ENCODE results near the gene LIPT2. TPM values are rescaled to one million over a fixed set of nuclear protein-coding genes. Genes with fewer than 3 reads are reported as not detected.
"Not testable (repeated sequence)": the region's sequence is repeated elsewhere in the genome, so short reads cannot be mapped to it uniquely, and the experiment has no call there.

LIPT2 gene
- polyA plus RNA-seq, 1 experiment: 2.1 TPM

DNA sequence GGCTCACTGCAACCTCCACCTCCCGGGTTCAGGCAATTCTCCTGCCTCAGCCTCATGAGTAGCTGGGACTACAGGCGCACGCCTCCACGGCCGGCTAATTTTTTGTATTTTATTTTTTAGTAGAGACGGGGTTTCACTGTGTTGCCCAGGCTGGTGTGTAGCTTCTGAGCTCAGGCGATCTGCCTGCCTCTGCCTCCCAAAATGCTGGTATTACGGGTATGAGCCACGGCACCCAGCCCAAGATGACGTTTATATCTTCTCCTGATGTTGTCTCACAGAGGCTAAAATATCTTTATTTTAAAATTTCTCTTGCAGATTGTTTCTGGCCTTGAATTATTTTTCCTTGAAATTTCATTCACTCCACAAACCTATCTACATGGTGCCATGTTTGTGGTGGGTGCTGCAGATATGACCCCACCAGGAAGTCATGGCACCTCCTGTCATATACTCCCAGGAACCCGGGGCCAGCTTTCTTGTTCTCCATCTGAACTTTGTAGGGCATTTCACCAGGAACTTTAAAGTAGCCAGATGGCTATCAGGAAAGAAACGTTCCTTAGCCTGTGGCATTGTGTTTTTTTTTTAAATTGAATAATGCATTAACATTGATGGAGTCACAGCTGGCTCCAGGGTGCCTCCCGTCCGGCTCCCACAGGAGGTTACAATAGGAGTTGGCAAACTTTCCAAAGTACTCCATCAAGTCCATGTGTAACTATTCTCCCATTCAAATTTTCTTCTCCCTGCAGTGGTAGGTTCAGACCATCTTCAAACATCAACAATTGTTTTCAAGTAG is 42.0 kb upstream of the LIPT2 start:
- no peak for DNase-seq (ENCODE audit: low read depth, low spot score)
- no peak for TF ChIP-seq CTCF (IDR thresholded peaks at IDR 0.05; ENCODE audit: low read depth, low read length)
- Histone ChIP-seq H3K27me3 (ENCODE audit: control insufficient read depth, insufficient read depth, low read length) (peaks cover 13% of the 10 kb centered on the region), H3K9me3 (ENCODE audit: control insufficient read depth, insufficient read depth, low read length) (no peaks in the 10 kb centered on the region), H3K27ac (ENCODE audit: low read depth, low read length) (no peak overlapping the region), H3K4me3 (ENCODE audit: low read depth, low read length) (no peak overlapping the region)
- ChIA-PET POLR2A (no interaction called here), CTCF (interaction anchor here (1.6 kb wide), 1 partner anchor 83 kb away, joined by 5 read pairs; no protein-coding TSS in a partner anchor)

GRCh38 chr11:74534946-74535275 is 41.4 kb upstream of the LIPT2 start:
- H3K9me3 ChIP-seq (ENCODE audit: control insufficient read depth, insufficient read depth, low read length); POLR2A ChIA-PET; H3K4me3 ChIP-seq (ENCODE audit: low read depth, low read length); DNase-seq (ENCODE audit: low read depth, low spot score); H3K27ac ChIP-seq (ENCODE audit: low read depth, low read length): not testable (repeated sequence)
- H3K27me3 ChIP-seq (ENCODE audit: control insufficient read depth, insufficient read depth, low read length): peaks cover 13% of the 10 kb centered on the region
- CTCF ChIA-PET: interaction anchor here (1.6 kb wide), 1 partner anchor 82 kb away, joined by 5 read pairs; no protein-coding TSS in a partner anchor

- H3K4me3 ChIP-seq (ENCODE audit: low read depth, low read length): no peak overlapping the region
- no peaks in the 10 kb centered on the region for H3K9me3 ChIP-seq (ENCODE audit: control insufficient read depth, insufficient read depth, low read length)
Measured at GRCh38 chr11:74534216-74534945, 40.9 kb upstream of the LIPT2 start.

DNA sequence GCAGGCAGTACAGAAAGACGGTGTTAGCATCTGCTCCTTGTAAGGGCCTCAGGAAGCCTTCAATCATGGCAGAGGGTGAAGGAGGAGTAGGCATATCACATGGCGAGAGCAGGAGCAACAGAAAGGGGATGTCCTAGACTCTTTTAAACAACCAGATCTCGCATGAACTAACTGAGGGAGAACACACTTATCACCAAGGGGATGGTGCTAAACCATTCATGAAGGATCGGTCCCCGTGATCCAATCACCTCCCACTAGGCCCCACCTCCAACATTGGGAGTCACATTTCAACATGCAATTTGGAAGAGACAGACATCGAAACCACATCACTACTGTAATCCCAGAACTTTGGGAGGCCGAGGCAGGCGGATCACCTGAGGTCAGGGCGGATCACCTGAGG is 39.9 kb upstream of the LIPT2 start:
- Histone ChIP-seq H3K27ac (ENCODE audit: low read depth, low read length) (no peak overlapping the region), H3K27me3 (ENCODE audit: control insufficient read depth, insufficient read depth, low read length) (peaks cover 10% of the 10 kb centered on the region), H3K4me3 (ENCODE audit: low read depth, low read length) (no peak overlapping the region), H3K9me3 (ENCODE audit: control insufficient read depth, insufficient read depth, low read length) (no peaks in the 10 kb centered on the region)
- ChIA-PET POLR2A (no interaction called here), CTCF (no interaction called here)
- DNase-seq (ENCODE audit: low read depth, low spot score): no peak
- no peak for TF ChIP-seq CTCF (IDR thresholded peaks at IDR 0.05; ENCODE audit: low read depth, low read length)

More at GRCh38 chr11:74534216-74534945, 40.9 kb upstream of the LIPT2 start:
- Histone ChIP-seq H3K27me3 (ENCODE audit: control insufficient read depth, insufficient read depth, low read length) (peaks cover 14% of the 10 kb centered on the region), H3K27ac (ENCODE audit: low read depth, low read length) (no peak overlapping the region)
- no peak for TF ChIP-seq CTCF (IDR thresholded peaks at IDR 0.05; ENCODE audit: low read depth, low read length)
- DNase-seq (ENCODE audit: low read depth, low spot score): no peak
- POLR2A ChIA-PET: no interaction called here
- CTCF ChIA-PET: no interaction called here

DNA sequence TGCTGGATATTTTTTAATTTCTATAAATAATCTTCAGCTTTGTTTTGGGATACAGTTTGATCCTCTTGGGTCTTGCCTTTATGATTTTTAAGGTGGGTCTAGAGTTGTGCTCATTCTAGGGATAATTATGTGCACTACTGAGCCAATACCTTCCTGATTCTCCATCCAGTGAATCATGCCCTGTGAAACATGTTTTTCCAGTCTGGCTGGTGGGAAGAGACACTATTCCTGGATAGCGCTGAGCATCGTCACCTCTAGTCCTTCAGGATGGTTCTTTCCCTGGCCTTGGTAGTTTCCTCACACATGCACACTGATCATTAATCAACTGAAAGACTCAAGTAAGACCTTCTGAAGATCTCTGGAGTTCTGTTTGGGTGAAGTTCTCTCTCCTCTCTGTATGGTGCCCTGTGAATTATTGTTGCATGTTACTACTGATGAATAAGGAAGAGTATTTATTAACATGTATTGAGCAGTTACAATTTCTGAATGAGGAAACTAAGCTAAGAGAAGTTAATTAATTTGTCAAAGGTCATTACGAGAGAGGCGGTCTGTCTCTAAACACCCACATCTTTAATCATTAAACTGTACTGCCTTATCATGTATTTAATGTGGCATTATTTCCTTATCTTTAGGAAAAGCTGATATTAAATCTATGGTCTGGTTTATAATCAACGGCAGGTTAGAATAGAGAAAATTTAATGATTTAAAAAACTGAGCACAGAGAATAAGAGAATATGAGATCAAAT is 39.1 kb upstream of the LIPT2 start:
- no peak for TF ChIP-seq CTCF (IDR thresholded peaks at IDR 0.05; ENCODE audit: low read depth, low read length)
- CTCF ChIA-PET: no interaction called here
- POLR2A ChIA-PET: no interaction called here
- Histone ChIP-seq H3K4me3 (ENCODE audit: low read depth, low read length) (no peak overlapping the region), H3K27me3 (ENCODE audit: control insufficient read depth, insufficient read depth, low read length) (peaks cover 10% of the 10 kb centered on the region), H3K9me3 (ENCODE audit: control insufficient read depth, insufficient read depth, low read length) (no peaks in the 10 kb centered on the region), H3K27ac (ENCODE audit: low read depth, low read length) (no peak overlapping the region)
- no peak for DNase-seq (ENCODE audit: low read depth, low spot score)
